ENCODE results near the gene LMO1. TPM values are rescaled to one million over a fixed set of nuclear protein-coding genes. Genes with fewer than 3 reads are reported as not detected.

LMO1 gene
- total RNA-seq, 1 experiment from 2014 or later, result not detected

DNA sequence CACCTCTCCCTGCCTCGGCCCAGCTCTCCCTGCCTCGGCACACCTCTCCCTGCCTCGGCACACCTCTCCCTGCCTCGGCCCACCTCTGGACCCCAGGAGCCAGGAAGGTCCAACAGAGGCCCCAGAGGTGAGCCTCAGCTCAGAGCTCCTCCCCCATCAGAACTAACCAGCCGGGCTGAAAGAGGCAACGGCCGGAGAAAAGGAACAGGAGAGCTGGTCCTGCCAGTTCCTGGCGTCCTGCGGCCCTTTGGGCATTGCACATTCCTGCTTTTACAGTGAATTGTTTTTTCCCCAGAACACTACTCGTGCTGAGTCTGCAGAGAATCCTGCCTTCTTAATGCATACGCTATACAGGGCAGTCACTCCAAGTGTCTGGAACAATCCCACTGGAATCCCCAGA lies 45.8 kb downstream of the LMO1 start:
- H3K27me3 ChIP-seq (ENCODE audit: insufficient read depth, low read depth), result no peaks in the 10 kb centered on the region
- no peak overlapping the region for H3K4me3 ChIP-seq
- no peaks in the 10 kb centered on the region for H3F3A ChIP-seq (ENCODE audit: insufficient read depth, low read depth)
- H3K79me2 ChIP-seq (ENCODE audit: low read depth), result no peaks in the 10 kb centered on the region
- no peaks in the 10 kb centered on the region for H3K9me2 ChIP-seq (ENCODE audit: insufficient read depth)
- POLR2A ChIA-PET (ENCODE audit: unreplicated experiment), result no interaction called here
- H3K9me3 ChIP-seq (ENCODE audit: insufficient read depth, low read depth), result no peaks in the 10 kb centered on the region
- H3K27ac ChIP-seq, result no peak overlapping the region
- no TSS peak for BruUV-seq (replicated peaks)
- no peak overlapping the region for H3K4me2 ChIP-seq
- no peak overlapping the region for H2AFZ ChIP-seq
- TF ChIP-seq, protein P1, sequence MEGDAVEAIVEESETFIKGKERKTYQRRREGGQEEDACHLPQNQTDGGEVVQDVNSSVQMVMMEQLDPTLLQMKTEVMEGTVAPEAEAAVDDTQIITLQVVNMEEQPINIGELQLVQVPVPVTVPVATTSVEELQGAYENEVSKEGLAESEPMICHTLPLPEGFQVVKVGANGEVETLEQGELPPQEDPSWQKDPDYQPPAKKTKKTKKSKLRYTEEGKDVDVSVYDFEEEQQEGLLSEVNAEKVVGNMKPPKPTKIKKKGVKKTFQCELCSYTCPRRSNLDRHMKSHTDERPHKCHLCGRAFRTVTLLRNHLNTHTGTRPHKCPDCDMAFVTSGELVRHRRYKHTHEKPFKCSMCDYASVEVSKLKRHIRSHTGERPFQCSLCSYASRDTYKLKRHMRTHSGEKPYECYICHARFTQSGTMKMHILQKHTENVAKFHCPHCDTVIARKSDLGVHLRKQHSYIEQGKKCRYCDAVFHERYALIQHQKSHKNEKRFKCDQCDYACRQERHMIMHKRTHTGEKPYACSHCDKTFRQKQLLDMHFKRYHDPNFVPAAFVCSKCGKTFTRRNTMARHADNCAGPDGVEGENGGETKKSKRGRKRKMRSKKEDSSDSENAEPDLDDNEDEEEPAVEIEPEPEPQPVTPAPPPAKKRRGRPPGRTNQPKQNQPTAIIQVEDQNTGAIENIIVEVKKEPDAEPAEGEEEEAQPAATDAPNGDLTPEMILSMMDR (conservative IDR thresholded peaks at IDR 0.05), result no peak
- no peak for TF ChIP-seq EZH2 (IDR thresholded peaks at IDR 0.05; ENCODE audit: low read depth)
- H3K4me1 ChIP-seq (replicated peaks; ENCODE audit: insufficient read depth), result peaks cover 5% of the 10 kb centered on the region; the same call in 1 of the 2 replicates
- no peaks in the 10 kb centered on the region for H3K36me3 ChIP-seq (ENCODE audit: low read depth)
- intact Hi-C loops (cut with micrococcal nuclease; ENCODE audit: unreplicated experiment), result no loop called here
- H4K20me1 ChIP-seq (ENCODE audit: insufficient read depth), result no peaks in the 10 kb centered on the region
- CTCF ChIA-PET, result no interaction called here
- no peak for DNase-seq

DNA sequence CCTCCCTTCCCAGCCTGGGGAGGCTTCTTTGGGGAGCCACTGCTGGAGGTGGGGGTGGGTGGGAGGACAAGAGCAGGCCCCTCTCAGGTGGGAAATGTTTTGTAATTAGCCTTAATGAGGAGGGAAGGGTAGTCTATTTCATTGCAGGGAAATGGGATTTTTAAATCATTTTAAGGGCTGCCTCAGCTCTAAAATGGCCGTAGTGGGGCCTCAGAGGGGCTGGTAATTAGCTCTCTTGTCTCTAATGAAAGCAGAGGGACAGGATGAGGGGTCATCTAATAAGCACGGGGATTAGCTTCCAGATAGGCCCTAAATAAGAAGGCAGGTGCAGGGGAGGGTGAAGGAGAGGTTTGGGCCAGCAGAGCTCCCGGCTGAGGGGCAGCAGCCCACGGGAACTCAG lies 46.5 kb downstream of the LMO1 start:
- peaks cover 7% of the 10 kb centered on the region; the same call in 1 of the 2 replicates for H3K4me1 ChIP-seq (replicated peaks; ENCODE audit: insufficient read depth)
- no peak overlapping the region for H3K27ac ChIP-seq
- no peak overlapping the region for H2AFZ ChIP-seq
- no TSS peak for BruUV-seq (replicated peaks)
- no peaks in the 10 kb centered on the region for H3K27me3 ChIP-seq (ENCODE audit: insufficient read depth, low read depth)
- no peaks in the 10 kb centered on the region for H3K9me3 ChIP-seq (ENCODE audit: insufficient read depth, low read depth)
- no peak for DNase-seq
- no peaks in the 10 kb centered on the region for H4K20me1 ChIP-seq (ENCODE audit: insufficient read depth)
- no peak overlapping the region for H3K4me3 ChIP-seq
- H3K4me2 ChIP-seq, result no peak overlapping the region
- intact Hi-C loops (cut with micrococcal nuclease; ENCODE audit: unreplicated experiment), result no loop called here
- no peaks in the 10 kb centered on the region for H3K79me2 ChIP-seq (ENCODE audit: low read depth)
- TF ChIP-seq EZH2 (IDR thresholded peaks at IDR 0.05; ENCODE audit: low read depth), result no peak
- TF ChIP-seq, protein P1 (conservative IDR thresholded peaks at IDR 0.05), result no peak
- POLR2A ChIA-PET (ENCODE audit: unreplicated experiment), result no interaction called here
- CTCF ChIA-PET, result no interaction called here
- no peaks in the 10 kb centered on the region for H3F3A ChIP-seq (ENCODE audit: insufficient read depth, low read depth)
- no peaks in the 10 kb centered on the region for H3K36me3 ChIP-seq (ENCODE audit: low read depth)
- no peaks in the 10 kb centered on the region for H3K9me2 ChIP-seq (ENCODE audit: insufficient read depth)

DNA sequence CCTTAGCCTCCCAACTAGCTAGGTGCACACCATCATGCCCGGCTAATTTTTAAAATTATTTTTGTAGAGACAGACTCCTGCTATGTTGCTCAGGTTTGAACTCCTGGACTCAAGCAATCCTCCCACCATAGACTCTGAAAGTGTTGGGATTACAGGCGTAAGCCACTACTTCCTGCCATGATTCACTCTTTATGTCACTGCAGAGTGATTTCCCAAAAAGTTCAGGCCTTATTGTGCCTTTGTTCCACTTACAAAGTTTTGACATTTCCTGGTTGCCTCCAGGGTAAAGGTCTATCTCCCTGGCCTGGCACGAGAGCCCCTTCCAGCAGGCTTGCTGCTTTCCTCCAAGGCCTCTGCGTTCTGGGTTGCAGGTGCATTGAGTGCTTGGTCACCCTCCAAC lies 50.3 kb downstream of the LMO1 start:
- Histone ChIP-seq H3K9me3 (ENCODE audit: insufficient read depth, low read depth) (no peaks in the 10 kb centered on the region), H3F3A (ENCODE audit: insufficient read depth, low read depth) (no peaks in the 10 kb centered on the region), H3K4me3 (no peak overlapping the region), H3K27ac (no peak overlapping the region), H3K4me2 (no peak overlapping the region), H4K20me1 (ENCODE audit: insufficient read depth) (no peaks in the 10 kb centered on the region), H3K9me2 (ENCODE audit: insufficient read depth) (no peaks in the 10 kb centered on the region), H2AFZ (no peak overlapping the region), H3K36me3 (ENCODE audit: low read depth) (no peaks in the 10 kb centered on the region), H3K4me1 (replicated peaks; ENCODE audit: insufficient read depth) (peaks cover 7% of the 10 kb centered on the region; the same call in 1 of the 2 replicates), H3K27me3 (ENCODE audit: insufficient read depth, low read depth) (no peaks in the 10 kb centered on the region), H3K79me2 (ENCODE audit: low read depth) (no peaks in the 10 kb centered on the region)
- no TSS peak for BruUV-seq (replicated peaks)
- TF ChIP-seq, protein P1 (conservative IDR thresholded peaks at IDR 0.05), result no peak
- no peak for TF ChIP-seq EZH2 (IDR thresholded peaks at IDR 0.05; ENCODE audit: low read depth)
- no peak for DNase-seq
- intact Hi-C loops (cut with micrococcal nuclease; ENCODE audit: unreplicated experiment), result no loop called here
- ChIA-PET CTCF (no interaction called here), POLR2A (ENCODE audit: unreplicated experiment) (no interaction called here)

Measured in PC-9 (cell line).